Right lobe of liver (tissue), 6 donors: ENCODE data around the gene ONECUT2. TPM values are rescaled to one million over a fixed set of nuclear protein-coding genes. Genes with fewer than 3 reads are reported as not detected.

Experiments used
- ATAC-seq, 4 donors: fragments of 200-7000 bp; cut with Tn5 transposase; one replicate each; pipeline ENCODE4 v1.9.1; 2020; ENCODE audit warnings: mild to moderate bottlenecking in 4 of 4, moderate library complexity in 4 of 4
- DNase-seq, 3 donors: peaks; one replicate each; pipeline ENCODE4 v3.0.0-alpha.2; 2020
- H3K27ac ChIP-seq, 3 donors: fragments of 200-600 bp; one replicate each; pipeline ENCODE4 v1.8.0; 2022
- H3K27me3 ChIP-seq, 2 donors: fragments of 200-600 bp; one replicate each; pipeline ENCODE4 v1.8.0; 2022
- H3K36me3 ChIP-seq, 4 donors: fragments of 200-600 bp; sonication (generic) in 1 of 4; one replicate each; pipeline versions ENCODE4 v1.5.1 to v1.8.0; 2017 to 2022; ENCODE audit warnings: control low read depth in 1 of 4
- H3K4me1 ChIP-seq, 4 donors: fragments of 200-600 bp; sonication (generic) in 1 of 4; one replicate each; pipeline versions ENCODE4 v1.5.1 to v1.8.0; 2017 to 2022; ENCODE audit warnings: control low read depth in 1 of 4
- H3K4me3 ChIP-seq, 3 donors: fragments of 200-600 bp; one replicate each; pipeline ENCODE4 v1.8.0; 2022
- H3K9me3 ChIP-seq, 4 donors: fragments of 200-600 bp; sonication (generic) in 1 of 4; one replicate each; pipeline versions ENCODE4 v1.5.1 to v1.8.0; 2017 to 2022; ENCODE audit warnings: control low read depth in 1 of 4
- CTCF ChIP-seq, 4 donors: fragments of 200-600 bp in 3 of 4; fragments of 450-650 bp in 1 of 4; IDR thresholded peaks; one replicate each; pipeline versions ENCODE4 v1.5.1 to v1.8.0; 2016 to 2022; ENCODE audit warnings: antibody characterized with exemption in 4 of 4, mild to moderate bottlenecking in 2 of 4
- POLR2A ChIP-seq: fragments of 450-650 bp; IDR thresholded peaks from one replicate; pipeline ENCODE4 v1.6.1; 2017; ENCODE audit warnings: antibody characterized with exemption, mild to moderate bottlenecking
- WGBS: methylation state at CpG from one replicate; pipeline ENCODE4 v1.1.6; 2018; ENCODE audit warnings: low coverage, low lambda C conversion rate; ENCODE audit not compliant: insufficient coverage; ENCODE audit errors: missing lambda C conversion rate; 5-methylcytosine and 5-hydroxymethylcytosine counted together
- intact Hi-C, 2 donors: fragments of 100-400 bp; cut with DNase I; formaldehyde crosslinking; loops; one replicate each; pipeline versions ENCODE4 v1.11.2 to v1.14.1; 2022
- total RNA-seq, 6 experiments: library from RNA; depleted of rRNA in 2 of 6; stranded (reverse); fragments of >200 nt in 2 of 6; fragmentation: NEBNext Ultra II Directional in 3 of 6; extraction: Animal tissue kit (Norgen Biotek cat#: 25700) in 3 of 6; gene quantifications; one replicate each; pipeline versions ENCODE4 v1.1.0 to v1.2.4, GENCODE V29; 2016 to 2023
- donor health status: DM: no; HTN: yes; CAD: no.
- donor health status: DM: no; HTN: no; CAD: no.
- donor health status: DM: no; HTN: no; CAD: no.
- donor health status: DM: no; HTN: yes; CAD: no.
- donor health status: DM: no; HTN: yes; CAD: no.

The ONECUT2 gene
- total RNA-seq, 6 experiments from 2014 or later: 7.7 to 25.8 (median 14.2) TPM

GRCh38 chr18:57440331-57441070, 5.3 kb downstream of the ONECUT2 start:
- Histone ChIP-seq H3K4me3 (peak overlapping the region in 1 of 3 donors; percentile 16), H3K4me1 (peaks cover 0 to 56% (median 12%) of the 10 kb centered on the region in 4 donors), H3K36me3 (no peaks in the 10 kb centered on the region), H3K27me3 (no peaks in the 10 kb centered on the region), H3K9me3 (no peaks in the 10 kb centered on the region), H3K27ac (peak overlapping the region in 1 of 3 donors; percentile 63)
- intact Hi-C loops: no loop called here
- peak in 2 of 3 donors; percentile 48 to 65 for DNase-seq
- no peak for TF ChIP-seq POLR2A
- no peak for TF ChIP-seq CTCF (IDR thresholded peaks at IDR 0.05)
- ATAC-seq: peak in 1 of 4 donors; percentile 5
- 35% methylated on average over 23 of the region's 60 CpGs for WGBS

DNA sequence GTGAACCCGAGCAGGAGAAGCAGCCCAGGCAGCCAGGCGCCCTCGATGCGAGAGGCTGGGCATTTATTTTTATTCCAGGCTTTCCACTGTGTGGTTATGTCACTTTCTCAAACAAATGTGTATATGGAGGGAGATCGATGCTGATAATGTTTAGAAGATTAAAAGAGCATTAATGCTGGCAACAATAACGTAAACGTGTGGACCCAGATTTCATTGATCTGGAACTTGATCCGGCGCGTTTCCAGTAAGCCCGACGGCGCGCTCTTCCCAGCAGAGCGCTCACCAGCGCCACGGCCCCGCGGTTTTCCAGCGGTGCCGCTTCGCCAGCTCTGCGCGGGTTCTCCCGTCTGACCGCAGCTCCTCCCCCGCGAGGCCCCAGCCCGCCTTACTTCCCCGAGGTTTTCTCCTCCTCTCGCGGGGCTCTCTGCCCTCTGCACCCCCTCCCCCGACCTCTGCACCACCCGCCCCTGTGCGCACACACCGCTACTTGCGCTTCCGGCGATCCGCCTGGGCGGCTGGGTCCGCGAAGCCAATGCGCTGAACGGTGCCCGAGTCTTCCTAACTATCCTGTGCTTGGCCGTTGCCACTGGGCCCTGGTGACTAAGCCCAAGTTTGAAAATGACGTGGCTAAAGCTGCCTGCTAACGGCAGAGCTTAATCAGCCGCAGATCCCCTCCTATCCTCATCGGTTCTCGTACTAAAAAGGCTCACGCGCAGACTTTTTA, 6.1 kb downstream of the ONECUT2 start:
- Histone ChIP-seq H3K27me3 (no peaks in the 10 kb centered on the region), H3K36me3 (no peaks in the 10 kb centered on the region), H3K27ac (peak overlapping the region in 1 of 3 donors; percentile 63), H3K4me1 (peaks cover 0 to 63% (median 16%) of the 10 kb centered on the region in 4 donors), H3K9me3 (no peaks in the 10 kb centered on the region), H3K4me3 (peak overlapping the region in 1 of 3 donors; percentile 16)
- peak in 2 of 4 donors; percentile 0 to 7 for ATAC-seq
- TF ChIP-seq POLR2A (peak; percentile 9), CTCF (IDR thresholded peaks at IDR 0.05) (no peak)
- intact Hi-C loops: no loop called here
- DNase-seq: peak in 2 of 3 donors; percentile 43 to 58
- 15% methylated on average over 21 of the region's 54 CpGs for WGBS

DNA sequence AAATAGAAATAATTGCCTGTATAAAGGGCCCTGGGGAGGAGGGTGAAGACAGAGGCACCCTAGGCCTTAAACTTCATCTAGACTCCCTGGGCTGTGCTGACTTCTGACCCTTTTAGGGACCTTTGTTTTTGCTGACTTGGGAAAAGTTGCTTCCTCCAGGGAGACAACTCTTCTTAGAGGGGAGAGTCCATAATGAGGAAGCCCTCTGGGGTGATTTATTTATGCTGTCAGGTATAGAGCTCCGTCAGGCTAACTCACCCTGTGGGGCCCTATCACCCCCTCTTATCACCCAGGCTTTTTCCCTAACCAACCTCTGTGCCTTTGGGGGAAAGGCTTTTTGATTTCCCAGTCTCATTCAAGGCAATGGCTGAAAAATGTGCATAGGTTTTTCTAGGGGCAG, 8.1 kb downstream of the ONECUT2 start:
- no peak for TF ChIP-seq POLR2A
- no peak for TF ChIP-seq CTCF (IDR thresholded peaks at IDR 0.05)
- WGBS: 29% methylated on average over 1 of the region's 1 CpG

DNA sequence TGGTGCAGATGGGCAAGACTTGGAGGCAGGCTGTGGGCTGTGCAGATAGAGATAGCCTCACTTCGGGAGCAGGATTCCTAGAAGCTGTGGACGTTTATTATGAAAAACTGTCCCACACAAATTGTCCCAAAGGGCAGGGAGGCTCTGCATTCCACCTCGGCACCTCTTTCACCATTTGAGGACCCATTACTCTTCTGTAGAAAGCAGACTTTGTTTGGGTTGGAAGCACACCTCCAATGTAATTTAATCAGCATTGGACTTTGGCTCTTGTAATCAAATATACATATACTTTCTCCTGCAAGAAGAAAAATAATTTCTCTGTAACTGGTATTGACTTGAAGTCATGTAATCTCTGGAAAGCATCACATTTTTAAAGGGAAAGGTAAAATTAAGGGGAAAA, 8.5 kb downstream of the ONECUT2 start:
- ATAC-seq: peak in 1 of 4 donors; percentile 34
- Histone ChIP-seq H3K4me3 (peak overlapping the region in 1 of 3 donors; percentile 1), H3K27ac (peak overlapping the region in 1 of 3 donors; percentile 63), H3K36me3 (no peaks in the 10 kb centered on the region), H3K9me3 (no peaks in the 10 kb centered on the region), H3K27me3 (no peaks in the 10 kb centered on the region), H3K4me1 (peaks cover 0 to 80% (median 22%) of the 10 kb centered on the region in 4 donors)
- WGBS: 8% methylated on average over 3 of the region's 3 CpGs
- intact Hi-C loops: no loop called here
- no peak for DNase-seq
- TF ChIP-seq CTCF (IDR thresholded peaks at IDR 0.05): no peak
- TF ChIP-seq POLR2A: no peak

More for the DNA sequence above, 8.1 kb downstream of the ONECUT2 start:
- no peaks in the 10 kb centered on the region for H3K9me3 ChIP-seq
- peaks cover 0 to 80% (median 22%) of the 10 kb centered on the region in 4 donors for H3K4me1 ChIP-seq
- ATAC-seq (no peak), DNase-seq (no peak)
- H3K4me3 ChIP-seq: no peak overlapping the region
- H3K27ac ChIP-seq: peak overlapping the region in 1 of 3 donors; percentile 63
- intact Hi-C loops: no loop called here
- no peaks in the 10 kb centered on the region for H3K27me3 ChIP-seq
- no peaks in the 10 kb centered on the region for H3K36me3 ChIP-seq
